ENCODE data around the gene HDAC4. TPM values are rescaled to one million over a fixed set of nuclear protein-coding genes. Genes with fewer than 3 reads are reported as not detected.

HDAC4 gene
- total RNA-seq, 1 donor from 2014 or later: 11.8 TPM

DNA sequence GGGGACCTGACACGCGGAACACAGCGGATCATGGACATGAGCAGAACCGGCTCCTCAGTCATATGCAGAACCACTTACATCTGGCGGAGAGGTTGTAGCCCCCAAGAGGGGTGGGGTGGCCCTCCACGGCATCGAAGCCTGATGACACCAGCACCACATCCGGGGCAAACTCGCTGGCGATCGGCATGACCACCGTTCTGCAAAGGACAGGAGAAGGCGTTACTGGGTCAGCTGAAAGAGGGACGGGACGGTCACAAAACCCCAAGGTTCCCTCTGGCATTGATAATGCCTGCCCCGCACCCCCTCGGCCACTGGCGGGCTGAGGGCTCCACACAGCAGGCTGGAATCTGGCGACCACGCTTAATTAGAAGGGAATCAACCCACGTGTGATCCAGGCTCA, 332.4 kb downstream of the HDAC4 start:
- no peak overlapping the region for H3K4me2 ChIP-seq (ENCODE audit: low read length)
- H3K27me3 ChIP-seq (ENCODE audit: insufficient read depth, low read length): no peaks in the 10 kb centered on the region
- H3K27ac ChIP-seq (ENCODE audit: low read depth, low read length): no peak overlapping the region
- no peaks in the 10 kb centered on the region for H3K79me2 ChIP-seq (ENCODE audit: insufficient read depth, low read length)
- peaks cover 2% of the 10 kb centered on the region for H3K9me3 Mint-ChIP-seq (ENCODE audit: unreplicated experiment)
- H3K4me1 Mint-ChIP-seq (ENCODE audit: low read depth, unreplicated experiment): no peaks in the 10 kb centered on the region
- peaks cover 12% of the 10 kb centered on the region for H3K36me3 Mint-ChIP-seq (ENCODE audit: low read depth, unreplicated experiment)
- no peak for FAIRE-seq
- TF ChIP-seq, protein P1, sequence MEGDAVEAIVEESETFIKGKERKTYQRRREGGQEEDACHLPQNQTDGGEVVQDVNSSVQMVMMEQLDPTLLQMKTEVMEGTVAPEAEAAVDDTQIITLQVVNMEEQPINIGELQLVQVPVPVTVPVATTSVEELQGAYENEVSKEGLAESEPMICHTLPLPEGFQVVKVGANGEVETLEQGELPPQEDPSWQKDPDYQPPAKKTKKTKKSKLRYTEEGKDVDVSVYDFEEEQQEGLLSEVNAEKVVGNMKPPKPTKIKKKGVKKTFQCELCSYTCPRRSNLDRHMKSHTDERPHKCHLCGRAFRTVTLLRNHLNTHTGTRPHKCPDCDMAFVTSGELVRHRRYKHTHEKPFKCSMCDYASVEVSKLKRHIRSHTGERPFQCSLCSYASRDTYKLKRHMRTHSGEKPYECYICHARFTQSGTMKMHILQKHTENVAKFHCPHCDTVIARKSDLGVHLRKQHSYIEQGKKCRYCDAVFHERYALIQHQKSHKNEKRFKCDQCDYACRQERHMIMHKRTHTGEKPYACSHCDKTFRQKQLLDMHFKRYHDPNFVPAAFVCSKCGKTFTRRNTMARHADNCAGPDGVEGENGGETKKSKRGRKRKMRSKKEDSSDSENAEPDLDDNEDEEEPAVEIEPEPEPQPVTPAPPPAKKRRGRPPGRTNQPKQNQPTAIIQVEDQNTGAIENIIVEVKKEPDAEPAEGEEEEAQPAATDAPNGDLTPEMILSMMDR (IDR thresholded peaks at IDR 0.05; ENCODE audit: insufficient read depth, low read depth, low read length): no peak
- no peak for TF ChIP-seq EZH2 (IDR thresholded peaks at IDR 0.05; ENCODE audit: insufficient read depth, low read length)
- H3K27ac Mint-ChIP-seq (ENCODE audit: unreplicated experiment): no peak overlapping the region
- no peaks in the 10 kb centered on the region for H4K20me1 ChIP-seq (ENCODE audit: insufficient read depth, low read length)
- DNase-seq (ENCODE audit: low read depth): no peak
- H3K4me3 ChIP-seq (ENCODE audit: insufficient read depth, low read depth, low read length): no peak overlapping the region
- no peaks in the 10 kb centered on the region for H3K36me3 ChIP-seq (ENCODE audit: insufficient read depth, low read length)
- no peak overlapping the region for H3K9ac ChIP-seq (ENCODE audit: low read length)
- no peaks in the 10 kb centered on the region for H3K4me1 ChIP-seq (ENCODE audit: insufficient read depth, low read length)
- H3K9me3 ChIP-seq (ENCODE audit: insufficient read depth, low read depth, low read length): no peaks in the 10 kb centered on the region
- H3K27me3 Mint-ChIP-seq (ENCODE audit: low read depth, unreplicated experiment): no peaks in the 10 kb centered on the region
- no peak overlapping the region for H3K4me3 Mint-ChIP-seq (ENCODE audit: unreplicated experiment)
- H2AFZ ChIP-seq (ENCODE audit: low read depth, low read length): no peak overlapping the region

DNA sequence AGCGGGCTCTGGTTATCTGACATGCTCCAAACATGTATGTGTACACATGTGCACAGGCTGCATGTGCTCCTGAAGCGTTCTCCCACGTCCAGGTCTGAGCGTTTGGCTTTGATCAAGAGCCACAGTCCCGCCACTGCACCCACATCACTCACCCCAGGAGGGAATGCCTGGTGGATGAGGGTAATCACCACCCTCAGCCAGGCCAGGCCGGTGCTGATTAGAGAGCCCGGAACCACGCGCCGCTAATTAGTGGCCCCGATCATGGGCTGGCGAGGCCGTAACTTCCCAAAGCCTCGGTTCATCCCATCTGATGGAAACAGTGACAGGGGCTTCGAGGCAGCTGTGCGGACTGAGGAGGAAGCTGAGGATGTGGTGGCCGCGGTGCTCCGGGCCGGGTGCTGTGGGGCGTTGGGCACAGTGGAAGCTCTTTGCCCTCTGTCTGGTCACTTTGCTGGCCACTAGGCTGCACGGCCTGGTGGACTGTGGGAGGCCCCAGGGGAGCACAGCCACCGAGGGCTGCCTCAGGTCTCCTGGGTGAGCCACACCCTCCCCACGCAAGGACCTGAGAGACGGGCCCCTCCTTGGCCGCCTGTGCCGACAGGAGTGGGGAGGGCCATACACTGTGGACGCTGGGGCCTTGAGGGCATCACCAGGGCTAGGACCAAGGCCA, 333.5 kb downstream of the HDAC4 start:
- Mint-ChIP-seq H3K36me3 (ENCODE audit: low read depth, unreplicated experiment) (peaks cover 5% of the 10 kb centered on the region), H3K9me3 (ENCODE audit: unreplicated experiment) (peaks cover 2% of the 10 kb centered on the region), H3K4me1 (ENCODE audit: low read depth, unreplicated experiment) (no peaks in the 10 kb centered on the region), H3K4me3 (ENCODE audit: unreplicated experiment) (no peak overlapping the region), H3K27ac (ENCODE audit: unreplicated experiment) (no peak overlapping the region), H3K27me3 (ENCODE audit: low read depth, unreplicated experiment) (no peaks in the 10 kb centered on the region)
- H2AFZ ChIP-seq (ENCODE audit: low read depth, low read length): no peak overlapping the region
- H3K27ac ChIP-seq (ENCODE audit: low read depth, low read length): no peak overlapping the region
- no peak overlapping the region for H3K4me3 ChIP-seq (ENCODE audit: insufficient read depth, low read depth, low read length)
- H3K27me3 ChIP-seq (ENCODE audit: insufficient read depth, low read length): no peaks in the 10 kb centered on the region
- TF ChIP-seq, protein P1 (IDR thresholded peaks at IDR 0.05; ENCODE audit: insufficient read depth, low read depth, low read length): no peak
- TF ChIP-seq EZH2 (IDR thresholded peaks at IDR 0.05; ENCODE audit: insufficient read depth, low read length): no peak
- FAIRE-seq (no peak), DNase-seq (ENCODE audit: low read depth) (no peak)
- H3K36me3 ChIP-seq (ENCODE audit: insufficient read depth, low read length): no peaks in the 10 kb centered on the region
- H3K4me2 ChIP-seq (ENCODE audit: low read length): no peak overlapping the region
- H3K79me2 ChIP-seq (ENCODE audit: insufficient read depth, low read length): no peaks in the 10 kb centered on the region
- no peaks in the 10 kb centered on the region for H4K20me1 ChIP-seq (ENCODE audit: insufficient read depth, low read length)
- no peaks in the 10 kb centered on the region for H3K9me3 ChIP-seq (ENCODE audit: insufficient read depth, low read depth, low read length)
- H3K4me1 ChIP-seq (ENCODE audit: insufficient read depth, low read length): no peaks in the 10 kb centered on the region
- H3K9ac ChIP-seq (ENCODE audit: low read length): no peak overlapping the region

DNA sequence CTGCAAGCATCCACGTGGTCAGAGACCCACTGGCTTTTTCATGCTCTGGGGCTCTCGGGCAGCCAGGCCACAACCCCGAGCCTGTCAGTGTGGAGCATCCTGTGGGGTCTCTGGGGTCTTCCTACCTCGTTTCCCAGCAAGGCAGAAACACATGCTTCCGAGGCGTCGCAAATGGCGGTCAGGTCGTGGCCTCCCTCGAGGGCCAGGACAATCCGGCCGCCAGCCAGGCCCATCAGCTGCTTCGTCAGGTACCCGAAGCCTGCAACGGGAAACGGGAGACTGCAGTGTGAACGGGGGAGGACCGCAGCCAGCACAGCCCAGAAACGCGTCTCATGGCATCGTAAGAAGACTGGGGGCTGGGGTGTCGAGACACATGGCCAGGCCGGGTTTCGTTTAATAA, 334.2 kb downstream of the HDAC4 start:
- Mint-ChIP-seq H3K4me3 (ENCODE audit: unreplicated experiment) (no peak overlapping the region), H3K27ac (ENCODE audit: unreplicated experiment) (no peak overlapping the region), H3K36me3 (ENCODE audit: low read depth, unreplicated experiment) (peaks cover 4% of the 10 kb centered on the region), H3K9me3 (ENCODE audit: unreplicated experiment) (peaks cover under 1% of the 10 kb centered on the region), H3K4me1 (ENCODE audit: low read depth, unreplicated experiment) (no peaks in the 10 kb centered on the region), H3K27me3 (ENCODE audit: low read depth, unreplicated experiment) (no peaks in the 10 kb centered on the region)
- Histone ChIP-seq H3K4me3 (ENCODE audit: insufficient read depth, low read depth, low read length) (no peak overlapping the region), H3K36me3 (ENCODE audit: insufficient read depth, low read length) (no peaks in the 10 kb centered on the region), H3K27me3 (ENCODE audit: insufficient read depth, low read length) (no peaks in the 10 kb centered on the region), H2AFZ (ENCODE audit: low read depth, low read length) (no peak overlapping the region), H3K4me2 (ENCODE audit: low read length) (no peak overlapping the region), H3K79me2 (ENCODE audit: insufficient read depth, low read length) (no peaks in the 10 kb centered on the region), H3K4me1 (ENCODE audit: insufficient read depth, low read length) (no peaks in the 10 kb centered on the region), H3K9ac (ENCODE audit: low read length) (no peak overlapping the region), H4K20me1 (ENCODE audit: insufficient read depth, low read length) (no peaks in the 10 kb centered on the region), H3K9me3 (ENCODE audit: insufficient read depth, low read depth, low read length) (no peaks in the 10 kb centered on the region), H3K27ac (ENCODE audit: low read depth, low read length) (no peak overlapping the region)
- DNase-seq (ENCODE audit: low read depth) (no peak), FAIRE-seq (no peak)
- no peak for TF ChIP-seq EZH2 (IDR thresholded peaks at IDR 0.05; ENCODE audit: insufficient read depth, low read length)
- TF ChIP-seq, protein P1 (IDR thresholded peaks at IDR 0.05; ENCODE audit: insufficient read depth, low read depth, low read length): no peak
